Upper lobe of right lung (tissue), 1 donor: Measurements from ENCODE around the gene POLR2H. TPM values are rescaled to one million over a fixed set of nuclear protein-coding genes. Genes with fewer than 3 reads are reported as not detected.
A peak's percentile ranks its signal among the peaks of the same experiment; 100 is the strongest.

Experiments
- ATAC-seq: fragments of 200-7000 bp; cut with Tn5 transposase; one replicate; pipeline ENCODE4 v1.9.1; 2020; ENCODE audit warnings: mild to moderate bottlenecking, moderate library complexity
- DNase-seq: peaks from one replicate; pipeline ENCODE4 v3.0.0-alpha.2; 2020
- H3K27ac ChIP-seq: fragments of 200-600 bp; one replicate; pipeline ENCODE4 v1.8.0; 2022
- H3K27me3 ChIP-seq: fragments of 200-600 bp; one replicate; pipeline ENCODE4 v1.8.0; 2022; ENCODE audit warnings: mild to moderate bottlenecking
- H3K36me3 ChIP-seq: fragments of 200-600 bp; one replicate; pipeline ENCODE4 v1.8.0; 2022
- H3K4me1 ChIP-seq: fragments of 200-600 bp; one replicate; pipeline ENCODE4 v1.8.0; 2022
- H3K4me3 ChIP-seq: fragments of 200-600 bp; one replicate; pipeline ENCODE4 v1.8.0; 2022; ENCODE audit warnings: mild to moderate bottlenecking
- H3K9me3 ChIP-seq: fragments of 200-600 bp; one replicate; pipeline ENCODE4 v1.8.0; 2022
- CTCF ChIP-seq: fragments of 200-600 bp; IDR thresholded peaks from one replicate; pipeline ENCODE4 v1.8.0; 2022; ENCODE audit warnings: antibody characterized with exemption
- intact Hi-C: fragments of 100-400 bp; cut with DNase I; formaldehyde crosslinking; loops from one replicate; pipeline ENCODE4 v1.11.0; 2022
- total RNA-seq: library from RNA; stranded (reverse); fragmentation: NEBNext Ultra II Directional; extraction: Animal tissue kit (Norgen Biotek cat#: 25700); gene quantifications from one replicate; pipeline ENCODE4 v1.2.1, GENCODE V29; 2021
- donor health status: DM: no; HTN: yes; CAD: no; lungs with severe emphysema.

POLR2H gene
- total RNA-seq, 1 donor from 2014 or later = 63.2 TPM

DNA sequence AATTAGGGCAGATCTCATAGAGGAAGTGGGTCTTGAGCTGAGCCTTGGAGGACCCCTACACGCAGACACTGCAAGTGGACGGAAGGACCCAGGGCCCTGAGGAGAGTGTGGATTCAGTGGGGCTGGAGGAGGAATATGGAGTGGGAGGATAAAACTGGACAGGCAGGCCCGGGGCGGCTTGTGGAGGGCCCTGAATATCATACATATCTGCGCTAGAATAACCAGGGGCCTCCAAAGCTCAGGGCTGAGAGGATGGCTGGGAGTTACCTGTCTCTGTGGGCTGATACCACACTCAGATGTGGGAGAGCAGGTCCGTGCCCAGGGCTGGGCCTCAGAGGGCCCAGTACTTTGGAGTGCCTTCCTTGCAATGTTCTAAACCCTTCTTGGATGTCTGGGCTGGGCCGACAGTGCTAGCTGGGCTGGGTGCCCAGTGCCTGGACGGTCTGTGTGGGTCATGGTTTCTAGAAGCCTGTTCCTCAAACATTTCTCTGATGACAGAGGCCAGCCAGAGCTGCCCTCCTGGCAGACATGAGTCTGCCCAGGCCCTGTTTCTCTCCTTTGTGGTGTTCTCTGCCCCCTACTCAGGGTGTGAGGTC, 47.9 kb downstream of the POLR2H start:
- Histone ChIP-seq H3K4me3 (no peak overlapping the region), H3K27me3 (no peaks in the 10 kb centered on the region), H3K36me3 (no peaks in the 10 kb centered on the region), H3K27ac (no peak overlapping the region), H3K4me1 (no peaks in the 10 kb centered on the region), H3K9me3 (no peaks in the 10 kb centered on the region)
- DNase-seq (peak; percentile 58), ATAC-seq (peak; percentile 22)
- intact Hi-C loops = no loop called here
- TF ChIP-seq CTCF = no peak

DNA sequence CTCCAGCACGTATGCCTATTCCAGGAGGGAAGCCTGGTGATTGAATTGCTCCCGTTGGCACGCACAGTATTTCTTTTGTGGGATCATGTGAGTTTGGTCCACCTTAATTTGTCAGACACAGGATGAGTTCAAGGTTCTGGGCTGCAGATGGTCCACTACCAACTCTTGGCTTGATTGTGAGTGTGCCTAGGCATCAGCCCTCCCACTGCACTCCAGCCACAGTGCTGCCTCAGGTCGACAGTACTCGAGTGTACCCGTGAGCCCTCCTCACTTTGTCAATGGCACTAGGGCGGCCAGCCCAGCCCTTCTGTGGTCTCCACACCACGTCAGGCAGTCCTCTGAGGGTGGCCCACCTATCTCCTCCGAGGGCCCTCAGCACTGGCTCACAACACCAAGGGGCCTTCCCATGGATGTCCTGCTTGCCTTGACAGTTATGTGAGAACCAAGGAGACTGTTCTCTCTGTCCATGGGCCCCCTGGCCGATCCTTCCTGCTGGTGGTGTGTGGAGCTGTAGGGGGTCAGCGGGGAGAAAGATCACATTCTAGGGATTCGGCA, 48.5 kb downstream of the POLR2H start:
- no peak for TF ChIP-seq CTCF
- peak; percentile 43 for DNase-seq
- no peak overlapping the region for H3K4me3 ChIP-seq
- intact Hi-C loops = no loop called here
- H3K27ac ChIP-seq = no peak overlapping the region
- no peaks in the 10 kb centered on the region for H3K27me3 ChIP-seq
- no peaks in the 10 kb centered on the region for H3K36me3 ChIP-seq
- ATAC-seq = no peak
- no peaks in the 10 kb centered on the region for H3K9me3 ChIP-seq
- no peaks in the 10 kb centered on the region for H3K4me1 ChIP-seq

- no peaks in the 10 kb centered on the region for H3K4me1 ChIP-seq
- no peak overlapping the region for H3K4me3 ChIP-seq
- H3K9me3 ChIP-seq = no peaks in the 10 kb centered on the region
- no peaks in the 10 kb centered on the region for H3K36me3 ChIP-seq
- peak; percentile 37 for DNase-seq
- H3K27me3 ChIP-seq = no peaks in the 10 kb centered on the region
- H3K27ac ChIP-seq = no peak overlapping the region
- ATAC-seq = no peak
- TF ChIP-seq CTCF = no peak
- intact Hi-C loops = no loop called here
Measured at GRCh38 chr3:184414418-184415202, 53.1 kb downstream of the POLR2H start.

GRCh38 chr3:184415203-184415490, 53.6 kb downstream of the POLR2H start:
- TF ChIP-seq CTCF = no peak
- Histone ChIP-seq H3K4me1 (no peaks in the 10 kb centered on the region), H3K36me3 (no peaks in the 10 kb centered on the region), H3K9me3 (no peaks in the 10 kb centered on the region), H3K27me3 (no peaks in the 10 kb centered on the region), H3K4me3 (no peak overlapping the region), H3K27ac (no peak overlapping the region)
- DNase-seq = no peak
- ATAC-seq = no peak
- intact Hi-C loops = no loop called here

GRCh38 chr3:184417619-184418327, 56.3 kb downstream of the POLR2H start:
- Histone ChIP-seq H3K4me1 (no peaks in the 10 kb centered on the region), H3K36me3 (no peaks in the 10 kb centered on the region), H3K27me3 (no peaks in the 10 kb centered on the region), H3K27ac (no peak overlapping the region), H3K9me3 (no peaks in the 10 kb centered on the region), H3K4me3 (no peak overlapping the region)
- DNase-seq (peak; percentile 87), ATAC-seq (peak; percentile 99)
- peak; percentile 91 for TF ChIP-seq CTCF
- intact Hi-C loops = no loop called here

Other genes starting within 250 kb of the POLR2H start
- 37.6 TPM for gene EIF2B5, start 226.4 kb upstream of the POLR2H start, total RNA-seq
- gene DVL3, start 206.3 kb upstream of the POLR2H start, total RNA-seq = 54.1 TPM
- 245 TPM for gene AP2M1, start 186.9 kb upstream of the POLR2H start, total RNA-seq
- 60.9 TPM for gene ABCF3, start 175.5 kb upstream of the POLR2H start, total RNA-seq
- gene VWA5B2, start 132.1 kb upstream of the POLR2H start, total RNA-seq = not detected
- gene ALG3, start 112.7 kb upstream of the POLR2H start, total RNA-seq = 33.8 TPM
- 2.7 TPM for gene EEF1AKMT4, start 112.0 kb upstream of the POLR2H start, total RNA-seq
- not detected for gene CAMK2N2, start 100.2 kb upstream of the POLR2H start, total RNA-seq
- gene ECE2, start 85.7 kb upstream of the POLR2H start, total RNA-seq = not detected
- gene PSMD2, start 62.5 kb upstream of the POLR2H start, total RNA-seq = 152 TPM
- 295 TPM for gene EIF4G1, start 47.1 kb upstream of the POLR2H start, total RNA-seq
- 19.0 TPM for gene FAM131A, start 24.1 kb upstream of the POLR2H start, total RNA-seq
- 3.8 TPM for gene CLCN2, start 105 bp upstream of the POLR2H start, total RNA-seq
- 0.20 TPM for gene THPO, start 16.5 kb downstream of the POLR2H start, total RNA-seq
- 5.3 TPM for gene CHRD, start 18.3 kb downstream of the POLR2H start, total RNA-seq
- gene EPHB3, start 200.1 kb downstream of the POLR2H start, total RNA-seq = 7.8 TPM